Middle frontal gyrus (tissue), 1 donor: Measurements from ENCODE around the gene C12orf76.

ENCODE experiments used
- DNase-seq: peaks from one replicate; pipeline ENCODE4 v3.0.0-alpha.2; 2015; ENCODE audit warnings: low spot score; ENCODE audit errors: extremely low spot score

C12orf76 gene

DNA sequence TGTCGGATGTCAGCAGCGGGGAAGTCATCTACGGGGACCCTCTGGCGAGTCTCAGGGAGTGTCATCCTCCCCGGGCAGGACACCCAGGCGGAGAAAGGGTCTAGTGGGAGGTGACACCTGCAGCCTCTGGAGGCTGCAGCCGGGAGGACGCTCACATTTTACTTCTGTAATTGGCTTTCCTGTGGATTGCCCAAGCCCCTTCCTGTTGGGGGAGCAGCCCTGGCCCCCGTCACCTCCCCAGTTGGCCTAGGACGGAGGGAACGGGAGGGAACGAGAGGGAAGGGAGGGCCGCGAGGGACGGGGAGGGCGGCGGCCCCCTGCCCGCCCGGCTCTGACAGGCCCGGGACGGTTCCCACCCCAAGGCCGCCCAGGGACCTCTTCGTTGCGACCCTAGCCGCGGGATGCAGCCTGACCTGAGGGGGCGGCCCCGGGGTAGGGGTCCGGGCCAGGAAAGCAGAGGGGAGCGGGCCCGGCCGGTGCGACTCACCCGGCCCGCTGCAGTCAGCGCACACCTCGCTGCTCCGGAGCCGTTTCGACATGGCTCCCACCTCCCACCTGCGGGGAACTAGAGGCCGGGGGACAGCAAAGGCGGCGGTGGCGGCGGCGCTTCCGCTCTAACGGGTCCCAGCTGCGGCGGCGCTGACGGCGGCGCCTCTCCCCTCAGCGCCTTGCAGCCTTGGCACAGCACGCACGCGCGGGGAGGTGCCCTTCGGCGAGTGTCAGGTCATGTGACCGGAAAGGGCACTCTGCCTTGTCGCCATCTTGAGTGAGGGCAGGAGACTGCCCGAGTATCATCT is 52.4 kb downstream of the C12orf76 start, which contains the start of gene GIT2:
GIT2 (minus strand) TSS at position 683 of the 797 bp plus-strand sequence; CDS start at position 539, 144 bp downstream.
- DNase-seq: peak; percentile 92

- DNase-seq: no peak
These were observed 53.0 kb downstream of the C12orf76 start for GRCh38 chr12:109995361-109995685.

DNA sequence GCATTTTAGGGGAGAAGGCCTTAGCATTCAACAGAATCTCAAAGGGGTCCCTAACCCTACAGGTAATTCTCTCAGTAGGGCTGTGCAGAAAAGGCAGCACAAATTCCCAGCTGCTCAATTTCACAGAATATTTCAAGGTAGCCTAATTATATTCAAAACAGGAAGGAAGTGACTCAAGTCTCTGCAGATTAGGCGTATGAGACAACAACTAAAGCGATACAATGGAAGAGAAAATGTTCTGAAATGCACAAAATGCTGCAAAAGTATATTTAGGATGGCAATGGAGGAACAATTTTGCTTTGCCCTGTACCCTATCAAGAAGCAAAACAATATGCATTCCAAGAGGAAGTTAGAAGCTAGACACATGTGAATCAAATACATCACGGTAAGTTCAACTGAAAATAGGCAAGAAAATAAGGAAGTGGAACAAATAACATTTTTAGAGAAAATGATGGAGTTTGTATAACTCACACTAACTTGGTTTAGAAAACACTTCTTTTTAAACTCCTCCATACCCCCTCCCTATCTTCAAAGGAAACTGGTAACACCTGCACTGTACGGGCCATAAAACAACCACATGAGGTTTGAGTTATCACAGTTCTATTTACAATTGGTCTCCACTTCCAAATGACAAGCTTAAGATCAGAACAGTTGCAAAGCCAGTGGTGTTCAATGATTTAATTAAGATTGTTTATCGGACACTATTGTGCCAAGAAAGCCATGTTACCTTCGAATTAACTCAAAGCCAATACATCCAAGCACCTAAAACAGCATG is 53.7 kb downstream of the C12orf76 start:
- no peak for DNase-seq

GRCh38 chr12:109993091-109993490 is 55.2 kb downstream of the C12orf76 start:
- no peak for DNase-seq

DNA sequence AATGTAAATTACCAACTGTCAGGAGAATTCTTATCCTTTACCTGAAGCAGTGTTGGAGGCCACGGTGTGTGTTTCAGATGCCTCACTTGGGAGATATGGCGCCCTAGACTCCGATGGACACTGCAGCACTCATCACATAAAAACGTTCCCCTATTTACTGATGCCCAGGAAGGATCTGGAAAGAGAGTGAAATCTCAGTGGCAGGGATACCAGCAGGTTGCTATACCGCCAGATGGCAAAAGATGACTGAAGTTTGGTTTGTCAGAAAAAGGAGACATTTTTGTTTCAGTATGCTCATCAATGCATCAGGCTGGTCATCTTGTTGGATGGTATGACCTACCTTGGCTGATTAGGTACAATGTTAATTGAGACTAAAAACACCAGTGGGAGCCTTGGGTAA is 56.7 kb downstream of the C12orf76 start:
- DNase-seq: no peak
